ENCODE measurements around the gene DHRS13.
"Not testable (repeated sequence)": the region's sequence is repeated elsewhere in the genome, so short reads cannot be mapped to it uniquely, and the experiment has no call there.

DHRS13 gene

DNA sequence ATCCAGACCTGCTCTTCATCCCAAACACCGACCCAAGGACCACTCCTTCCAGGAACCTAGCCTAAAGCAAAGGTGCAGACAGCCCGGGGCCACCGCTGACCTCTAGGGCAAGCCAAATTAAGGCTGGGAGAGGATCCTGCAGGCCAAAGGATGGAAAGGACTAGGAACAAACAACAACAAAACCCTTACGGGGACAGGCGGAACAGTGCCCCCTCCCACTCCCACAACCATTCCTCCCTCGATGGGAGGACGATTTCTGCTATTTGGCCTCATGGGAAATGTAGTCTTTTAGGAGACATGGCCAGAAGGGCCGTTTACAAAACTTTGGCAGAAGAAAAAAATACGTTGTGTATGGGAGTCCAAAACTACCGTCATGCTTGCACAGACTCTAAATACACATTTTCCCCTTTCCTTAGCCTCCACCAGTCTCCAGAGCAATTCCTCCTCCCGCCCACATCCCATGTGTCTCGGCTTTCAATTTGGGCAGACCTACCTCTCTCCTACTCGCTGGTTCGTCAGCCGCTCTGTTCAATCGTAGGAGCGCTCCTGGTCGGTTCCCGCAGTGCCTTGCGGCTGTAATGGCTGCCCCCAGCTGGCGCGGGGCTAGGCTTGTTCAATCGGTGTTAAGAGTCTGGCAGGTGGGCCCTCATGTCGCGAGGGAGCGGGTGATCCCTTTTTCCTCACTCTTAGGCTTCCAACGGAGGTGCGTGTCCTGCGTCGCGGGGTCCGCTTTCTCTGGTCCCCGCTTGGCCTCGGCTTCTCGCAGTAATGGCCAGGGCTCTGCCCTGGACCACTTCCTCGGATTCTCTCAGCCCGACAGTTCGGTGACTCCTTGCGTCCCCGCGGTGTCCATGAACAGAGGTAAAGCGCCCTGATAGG lies 48.2 kb downstream of the DHRS13 start, which contains the start of gene ERAL1:
Gene ERAL1, plus strand, starts transcription at position 560 of the 879 bp plus-strand sequence. Its CDS starts 19 bp downstream, at position 579.
- Histone ChIP-seq H3K27ac (peak within 1 kb of the TSS; percentile 60), H3K27me3 (ENCODE audit: control insufficient read depth, insufficient read depth, low read length) (no peaks in the 10 kb centered on the region), H3K9ac (peak within 1 kb of the TSS; percentile 65), H3K79me2 (peaks cover 2% of the 10 kb centered on the region), H3K36me3 (ENCODE audit: control insufficient read depth, insufficient read depth, low read length) (no peaks in the 10 kb centered on the region), H3K4me3 (ENCODE audit: low read depth, low read length) (peak within 1 kb of the TSS; percentile 82), H3K4me1 (no peaks in the 10 kb centered on the region), H3K9me3 (ENCODE audit: control insufficient read depth, low read length) (no peaks in the 10 kb centered on the region), H3K4me2 (ENCODE audit: low read length) (peak within 1 kb of the TSS; percentile 86), H2AFZ (peak within 1 kb of the TSS; percentile 83)
- TF ChIP-seq, protein P1, sequence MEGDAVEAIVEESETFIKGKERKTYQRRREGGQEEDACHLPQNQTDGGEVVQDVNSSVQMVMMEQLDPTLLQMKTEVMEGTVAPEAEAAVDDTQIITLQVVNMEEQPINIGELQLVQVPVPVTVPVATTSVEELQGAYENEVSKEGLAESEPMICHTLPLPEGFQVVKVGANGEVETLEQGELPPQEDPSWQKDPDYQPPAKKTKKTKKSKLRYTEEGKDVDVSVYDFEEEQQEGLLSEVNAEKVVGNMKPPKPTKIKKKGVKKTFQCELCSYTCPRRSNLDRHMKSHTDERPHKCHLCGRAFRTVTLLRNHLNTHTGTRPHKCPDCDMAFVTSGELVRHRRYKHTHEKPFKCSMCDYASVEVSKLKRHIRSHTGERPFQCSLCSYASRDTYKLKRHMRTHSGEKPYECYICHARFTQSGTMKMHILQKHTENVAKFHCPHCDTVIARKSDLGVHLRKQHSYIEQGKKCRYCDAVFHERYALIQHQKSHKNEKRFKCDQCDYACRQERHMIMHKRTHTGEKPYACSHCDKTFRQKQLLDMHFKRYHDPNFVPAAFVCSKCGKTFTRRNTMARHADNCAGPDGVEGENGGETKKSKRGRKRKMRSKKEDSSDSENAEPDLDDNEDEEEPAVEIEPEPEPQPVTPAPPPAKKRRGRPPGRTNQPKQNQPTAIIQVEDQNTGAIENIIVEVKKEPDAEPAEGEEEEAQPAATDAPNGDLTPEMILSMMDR (IDR thresholded peaks at IDR 0.05): peak; percentile 23

DNA sequence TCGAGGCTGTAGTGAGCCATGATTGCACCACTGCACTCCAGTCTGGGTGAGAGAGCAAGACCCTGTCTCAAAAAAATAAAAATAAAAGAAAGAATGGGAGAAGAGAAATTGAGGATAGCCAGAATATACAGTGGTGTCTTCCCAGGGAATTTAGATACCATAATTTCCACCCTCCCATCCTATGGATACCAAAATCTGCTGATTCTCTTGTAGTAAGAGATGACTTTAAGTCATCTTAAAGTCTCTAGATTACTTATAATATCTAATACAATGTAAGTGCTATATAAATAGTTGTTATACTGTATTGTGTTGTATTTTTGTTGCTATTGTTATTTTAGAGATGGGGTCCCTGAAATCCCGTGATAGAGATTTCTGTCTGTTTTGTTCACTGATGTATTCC lies 49.6 kb downstream of the DHRS13 start:
- Histone ChIP-seq H2AFZ (no peak overlapping the region), H3K27me3 (ENCODE audit: control insufficient read depth, insufficient read depth, low read length) (no peaks in the 10 kb centered on the region), H3K79me2 (peaks cover 2% of the 10 kb centered on the region), H3K4me1 (no peaks in the 10 kb centered on the region), H3K27ac (no peak overlapping the region), H3K36me3 (ENCODE audit: control insufficient read depth, insufficient read depth, low read length) (no peaks in the 10 kb centered on the region), H3K9me3 (ENCODE audit: control insufficient read depth, low read length) (no peaks in the 10 kb centered on the region), H3K9ac (no peak overlapping the region), H3K4me3 (ENCODE audit: low read depth, low read length) (no peak overlapping the region), H3K4me2 (ENCODE audit: low read length) (no peak overlapping the region)
- TF ChIP-seq, protein P1 (IDR thresholded peaks at IDR 0.05): no peak

- TF ChIP-seq, protein P1 (IDR thresholded peaks at IDR 0.05): no peak
Observed at GRCh38 chr17:28849281-28849680, 53.6 kb downstream of the DHRS13 start.

DNA sequence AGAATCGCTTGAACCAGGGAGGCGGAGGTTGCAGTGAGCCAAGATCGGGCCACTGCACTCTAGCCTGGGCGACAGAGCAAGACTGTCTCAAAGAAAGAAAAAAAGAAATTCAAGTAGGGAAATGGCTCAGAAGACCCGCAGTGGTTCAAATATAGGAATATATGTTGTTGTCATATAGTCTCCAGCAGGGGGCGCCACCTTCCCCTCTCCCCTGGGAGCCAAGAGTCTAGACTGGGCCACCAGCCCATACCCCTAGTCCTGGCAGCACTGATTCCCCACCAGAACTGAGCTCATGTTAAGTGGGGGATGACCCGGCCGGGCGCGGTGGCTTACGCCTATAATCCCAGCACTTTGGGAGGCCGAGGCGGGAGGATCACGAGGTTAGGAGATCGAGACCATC lies 54.2 kb downstream of the DHRS13 start:
- not testable (repeated sequence) for H3K9ac ChIP-seq

More at GRCh38 chr17:28849281-28849680, 53.6 kb downstream of the DHRS13 start:
- Histone ChIP-seq H2AFZ (no peak overlapping the region), H3K4me2 (ENCODE audit: low read length) (no peak overlapping the region), H3K9ac (no peak overlapping the region), H3K4me1 (no peaks in the 10 kb centered on the region), H3K4me3 (ENCODE audit: low read depth, low read length) (no peak overlapping the region), H3K9me3 (ENCODE audit: control insufficient read depth, low read length) (no peaks in the 10 kb centered on the region), H3K36me3 (ENCODE audit: control insufficient read depth, insufficient read depth, low read length) (no peaks in the 10 kb centered on the region), H3K79me2 (no peaks in the 10 kb centered on the region), H3K27ac (no peak overlapping the region), H3K27me3 (ENCODE audit: control insufficient read depth, insufficient read depth, low read length) (no peaks in the 10 kb centered on the region)

More for the DNA sequence above, 54.2 kb downstream of the DHRS13 start:
- not testable (repeated sequence) for H3K27me3 ChIP-seq (ENCODE audit: control insufficient read depth, insufficient read depth, low read length); H3K79me2 ChIP-seq; H3K4me1 ChIP-seq; H3K4me2 ChIP-seq (ENCODE audit: low read length); H3K9me3 ChIP-seq (ENCODE audit: control insufficient read depth, low read length); H3K27ac ChIP-seq; H3K36me3 ChIP-seq (ENCODE audit: control insufficient read depth, insufficient read depth, low read length); H2AFZ ChIP-seq; H3K4me3 ChIP-seq (ENCODE audit: low read depth, low read length)

Measured in parathyroid adenoma (tissue), 2 donors.